ENCODE measurements around the gene ULK4.

Gene ULK4

GRCh38 chr3:41583014-41583413 is 378.9 kb downstream of the ULK4 start:
- H3K9me3 ChIP-seq (ENCODE audit: insufficient read depth, low read length, severe bottlenecking), result no peaks in the 10 kb centered on the region
- H3K4me2 ChIP-seq (ENCODE audit: insufficient read depth, low read length), result no peak overlapping the region
- no peaks in the 10 kb centered on the region for H3K27me3 ChIP-seq (ENCODE audit: insufficient read depth, low read length, poor library complexity)
- H3K79me2 ChIP-seq (ENCODE audit: insufficient read depth, low read length), result no peaks in the 10 kb centered on the region
- H3K36me3 ChIP-seq (ENCODE audit: insufficient read depth, low read length), result no peaks in the 10 kb centered on the region
- no peaks in the 10 kb centered on the region for H4K20me1 ChIP-seq (ENCODE audit: insufficient read depth, low read length)
- ATAC-seq (ENCODE audit: insufficient read depth, low read depth), result no peak
- no peak overlapping the region for H2AFZ ChIP-seq (ENCODE audit: low read depth, low read length)
- no peak overlapping the region for H3K27ac ChIP-seq (ENCODE audit: low read length)
- TF ChIP-seq EZH2 (IDR thresholded peaks at IDR 0.05; ENCODE audit: borderline replicate concordance, low read depth, low read length, severe bottlenecking) (no peak), CTCF (IDR thresholded peaks at IDR 0.05; ENCODE audit: borderline replicate concordance, extremely low read depth, low read length, poor library complexity, severe bottlenecking) (no peak)
- H3K9ac ChIP-seq (ENCODE audit: low read depth, low read length), result no peak overlapping the region
- DNase-seq, result no peak
- H3K4me1 ChIP-seq (ENCODE audit: insufficient read depth, low read length), result no peaks in the 10 kb centered on the region
- no peak overlapping the region for H3K4me3 ChIP-seq (ENCODE audit: low read depth in 1 of 2, low read length in 2 of 2)

DNA sequence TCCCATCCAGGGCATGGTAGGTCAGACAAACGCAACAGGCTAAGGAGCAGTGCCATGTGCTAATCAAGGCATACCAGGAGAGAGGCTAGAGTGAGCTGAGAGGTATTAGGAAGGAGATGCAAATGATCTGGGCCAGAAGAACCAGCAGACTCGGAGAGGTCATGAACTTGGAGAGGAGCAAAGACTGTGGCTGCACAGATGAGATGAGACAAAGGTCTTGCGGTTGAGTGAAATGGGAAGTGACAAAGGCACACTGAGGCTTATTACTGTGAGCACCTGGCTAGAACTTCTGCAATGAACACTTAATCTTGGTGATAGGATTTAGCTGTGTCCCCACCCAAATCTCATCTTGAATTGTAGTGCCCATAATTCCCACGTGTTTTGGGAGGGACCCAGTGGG is 380.2 kb downstream of the ULK4 start:
- Histone ChIP-seq H3K27ac (ENCODE audit: low read length) (no peak overlapping the region), H3K27me3 (ENCODE audit: insufficient read depth, low read length, poor library complexity) (no peaks in the 10 kb centered on the region), H3K79me2 (ENCODE audit: insufficient read depth, low read length) (no peaks in the 10 kb centered on the region), H3K4me3 (ENCODE audit: low read depth in 1 of 2, low read length in 2 of 2) (no peak overlapping the region), H3K4me2 (ENCODE audit: insufficient read depth, low read length) (no peak overlapping the region), H3K9ac (ENCODE audit: low read depth, low read length) (no peak overlapping the region), H3K9me3 (ENCODE audit: insufficient read depth, low read length, severe bottlenecking) (no peaks in the 10 kb centered on the region), H2AFZ (ENCODE audit: low read depth, low read length) (no peak overlapping the region), H3K36me3 (ENCODE audit: insufficient read depth, low read length) (no peaks in the 10 kb centered on the region), H3K4me1 (ENCODE audit: insufficient read depth, low read length) (no peaks in the 10 kb centered on the region), H4K20me1 (ENCODE audit: insufficient read depth, low read length) (no peaks in the 10 kb centered on the region)
- ATAC-seq (ENCODE audit: insufficient read depth, low read depth) (no peak), DNase-seq (no peak)
- TF ChIP-seq CTCF (IDR thresholded peaks at IDR 0.05; ENCODE audit: borderline replicate concordance, extremely low read depth, low read length, poor library complexity, severe bottlenecking) (no peak), EZH2 (IDR thresholded peaks at IDR 0.05; ENCODE audit: borderline replicate concordance, low read depth, low read length, severe bottlenecking) (no peak)

- TF ChIP-seq EZH2 (IDR thresholded peaks at IDR 0.05; ENCODE audit: borderline replicate concordance, low read depth, low read length, severe bottlenecking) (no peak), CTCF (IDR thresholded peaks at IDR 0.05; ENCODE audit: borderline replicate concordance, extremely low read depth, low read length, poor library complexity, severe bottlenecking) (no peak)
- Histone ChIP-seq H3K27me3 (ENCODE audit: insufficient read depth, low read length, poor library complexity) (no peaks in the 10 kb centered on the region), H3K79me2 (ENCODE audit: insufficient read depth, low read length) (no peaks in the 10 kb centered on the region), H3K4me3 (ENCODE audit: low read depth in 1 of 2, low read length in 2 of 2) (no peak overlapping the region), H3K36me3 (ENCODE audit: insufficient read depth, low read length) (no peaks in the 10 kb centered on the region), H3K4me2 (ENCODE audit: insufficient read depth, low read length) (no peak overlapping the region), H3K9me3 (ENCODE audit: insufficient read depth, low read length, severe bottlenecking) (no peaks in the 10 kb centered on the region), H2AFZ (ENCODE audit: low read depth, low read length) (no peak overlapping the region), H3K27ac (ENCODE audit: low read length) (no peak overlapping the region), H3K4me1 (ENCODE audit: insufficient read depth, low read length) (no peaks in the 10 kb centered on the region), H3K9ac (ENCODE audit: low read depth, low read length) (no peak overlapping the region), H4K20me1 (ENCODE audit: insufficient read depth, low read length) (no peaks in the 10 kb centered on the region)
- ATAC-seq (ENCODE audit: insufficient read depth, low read depth), result no peak
- DNase-seq, result no peak
Observed at GRCh38 chr3:41580274-41580959, 381.5 kb downstream of the ULK4 start.

All from DND-41 (cell line).